GM19372 (cell line): ENCODE data around the gene CCNF.
A peak's percentile ranks its signal among the peaks of the same experiment; 100 is the strongest.
"Not testable (repeated sequence)": the region's sequence is repeated elsewhere in the genome, so short reads cannot be mapped to it uniquely, and the experiment has no call there.

Experiments
- ATAC-seq: cut with Tn5 transposase; IDR thresholded peaks from one replicate; pipeline ENCODE4 v1.9.1; 2021; ENCODE audit warnings: mild to moderate bottlenecking, low read depth, moderate library complexity; ENCODE audit not compliant: unreplicated experiment

The CCNF gene, protein sequence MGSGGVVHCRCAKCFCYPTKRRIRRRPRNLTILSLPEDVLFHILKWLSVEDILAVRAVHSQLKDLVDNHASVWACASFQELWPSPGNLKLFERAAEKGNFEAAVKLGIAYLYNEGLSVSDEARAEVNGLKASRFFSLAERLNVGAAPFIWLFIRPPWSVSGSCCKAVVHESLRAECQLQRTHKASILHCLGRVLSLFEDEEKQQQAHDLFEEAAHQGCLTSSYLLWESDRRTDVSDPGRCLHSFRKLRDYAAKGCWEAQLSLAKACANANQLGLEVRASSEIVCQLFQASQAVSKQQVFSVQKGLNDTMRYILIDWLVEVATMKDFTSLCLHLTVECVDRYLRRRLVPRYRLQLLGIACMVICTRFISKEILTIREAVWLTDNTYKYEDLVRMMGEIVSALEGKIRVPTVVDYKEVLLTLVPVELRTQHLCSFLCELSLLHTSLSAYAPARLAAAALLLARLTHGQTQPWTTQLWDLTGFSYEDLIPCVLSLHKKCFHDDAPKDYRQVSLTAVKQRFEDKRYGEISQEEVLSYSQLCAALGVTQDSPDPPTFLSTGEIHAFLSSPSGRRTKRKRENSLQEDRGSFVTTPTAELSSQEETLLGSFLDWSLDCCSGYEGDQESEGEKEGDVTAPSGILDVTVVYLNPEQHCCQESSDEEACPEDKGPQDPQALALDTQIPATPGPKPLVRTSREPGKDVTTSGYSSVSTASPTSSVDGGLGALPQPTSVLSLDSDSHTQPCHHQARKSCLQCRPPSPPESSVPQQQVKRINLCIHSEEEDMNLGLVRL

DNA sequence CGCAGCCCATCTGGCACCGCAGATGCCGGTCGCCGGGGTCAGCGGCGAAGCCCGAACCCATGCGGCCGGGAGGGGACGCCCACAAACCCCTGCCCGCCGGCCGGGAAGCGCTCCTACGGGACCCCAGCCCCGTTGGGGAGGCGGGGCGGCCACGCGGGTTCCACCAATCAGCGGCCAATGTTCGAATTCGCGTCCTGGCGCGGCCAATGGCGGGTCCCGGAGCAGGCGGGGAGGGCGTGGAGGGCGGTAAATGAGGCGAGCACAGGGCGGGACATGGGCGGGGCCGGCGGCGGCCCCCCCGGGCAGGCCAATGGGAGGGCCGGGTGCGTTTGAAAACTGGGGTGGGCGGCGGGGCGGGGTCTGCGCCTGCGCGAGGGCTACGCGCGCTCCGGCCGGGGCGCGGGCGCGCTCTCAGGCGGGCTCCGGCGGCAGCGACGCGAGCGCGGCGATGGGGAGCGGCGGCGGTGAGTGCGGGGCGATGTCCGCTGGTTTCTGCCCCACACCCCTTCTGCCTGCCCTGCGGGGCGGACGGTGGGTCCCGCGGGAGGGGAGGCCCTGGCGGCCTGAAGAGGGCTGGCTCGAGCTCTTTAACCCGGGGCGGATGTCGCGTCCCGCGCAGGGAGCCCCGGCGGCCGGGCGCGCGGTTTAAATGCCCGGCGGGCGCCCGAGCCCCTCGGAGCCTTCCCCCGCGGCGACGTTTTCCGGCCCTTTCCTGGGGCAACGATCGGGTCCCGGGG lies at the start of gene CCNF:
TSS of gene CCNF (plus strand) at position 414 of the 737 bp plus-strand sequence. CDS start at position 449, 35 bp downstream.
- ATAC-seq: peak; percentile 88

DNA sequence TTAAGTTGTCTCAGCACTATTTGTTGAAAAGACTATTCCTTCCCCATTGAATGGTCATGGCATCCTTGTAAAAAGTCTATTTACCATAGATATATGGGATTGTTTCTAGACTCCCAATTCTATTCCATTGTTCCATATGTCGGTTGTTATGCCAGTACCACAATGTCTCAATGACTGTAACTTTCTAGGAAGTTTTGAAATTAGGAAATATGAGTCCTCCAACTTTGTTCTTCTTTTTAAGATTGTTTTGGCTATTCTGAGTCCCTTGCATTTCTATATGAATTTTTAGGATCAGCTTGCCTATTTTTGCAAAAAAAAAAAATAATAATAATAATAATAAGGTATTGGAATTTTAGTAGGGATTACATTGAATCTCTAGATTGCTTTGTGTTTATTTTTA lies 45.7 kb upstream of the CCNF start:
- ATAC-seq: no peak

DNA sequence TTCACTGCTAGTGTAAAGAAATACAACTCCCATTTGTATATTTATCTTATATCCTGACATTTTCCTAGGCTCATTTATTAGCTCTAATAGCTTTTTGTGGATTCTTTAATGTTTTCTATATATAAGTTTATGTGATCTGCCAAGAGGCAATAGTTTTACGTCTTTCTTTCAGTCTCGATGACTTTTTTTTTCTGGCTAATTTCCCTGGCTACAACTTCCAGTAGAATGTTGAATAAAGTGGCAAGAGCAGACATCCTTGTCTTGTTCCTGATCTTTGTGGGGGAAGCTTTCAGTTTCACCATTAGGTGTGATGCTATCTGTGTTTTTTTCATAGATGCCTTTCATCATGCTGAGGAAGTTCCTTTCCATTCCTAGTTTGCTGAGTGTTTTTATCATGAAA lies 44.8 kb upstream of the CCNF start:
- no peak for ATAC-seq

DNA sequence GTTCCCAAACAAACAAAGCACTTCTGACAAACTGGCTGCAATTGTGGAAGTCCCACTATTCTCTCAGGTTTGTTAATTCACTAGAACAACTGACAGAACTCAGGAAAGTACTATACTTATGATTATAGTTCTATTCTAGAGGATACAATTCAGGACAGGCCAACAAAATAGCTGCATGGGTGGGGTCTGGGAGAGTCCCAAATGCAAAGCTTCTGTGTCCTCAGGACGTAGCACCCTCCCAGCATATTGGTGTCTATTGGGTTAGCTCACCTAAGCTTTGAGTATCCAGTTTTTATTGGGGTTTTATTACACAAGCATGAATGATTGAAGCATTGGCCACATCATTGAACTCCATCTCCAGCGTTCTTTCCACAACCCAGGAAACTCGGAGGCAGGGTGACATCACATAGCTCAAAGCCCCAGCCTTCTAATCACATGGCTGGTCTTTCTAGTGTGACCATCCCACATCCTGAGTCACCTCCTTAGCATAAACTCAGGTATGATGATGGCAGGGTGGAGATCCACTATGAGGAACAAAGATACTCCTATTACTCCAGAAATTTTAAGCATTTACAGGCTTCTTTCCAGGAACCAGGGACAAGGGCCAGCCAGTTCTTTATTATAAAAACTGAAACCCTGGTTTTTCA lies 43.9 kb upstream of the CCNF start:
- no peak for ATAC-seq

DNA sequence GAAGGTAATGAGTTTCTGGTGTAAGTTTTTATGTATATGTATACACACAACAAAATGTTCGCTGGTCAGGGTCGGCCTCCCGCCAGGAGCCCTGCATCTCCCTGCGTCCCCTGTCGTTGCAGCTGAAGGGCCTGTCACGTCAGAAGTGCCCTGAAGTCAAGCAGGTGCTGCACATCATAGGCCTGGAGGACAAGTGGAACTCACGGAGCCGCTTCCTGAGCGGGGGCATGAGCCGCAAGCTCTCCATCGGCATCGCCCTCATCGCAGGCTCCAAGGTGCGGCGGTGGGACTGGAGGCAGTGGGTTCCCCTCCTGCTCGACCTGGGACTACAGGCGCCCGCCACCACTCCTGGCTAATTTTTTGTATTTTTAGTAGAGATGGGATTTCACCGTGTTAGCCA lies 43.3 kb upstream of the CCNF start:
- ATAC-seq: not testable (repeated sequence)

GRCh38 chr16:2386990-2387389 lies 42.3 kb upstream of the CCNF start:
- no peak for ATAC-seq

GRCh38 chr16:2388139-2388874 lies 40.9 kb upstream of the CCNF start:
- ATAC-seq: no peak

GRCh38 chr16:2388875-2389433 lies 40.3 kb upstream of the CCNF start:
- no peak for ATAC-seq

DNA sequence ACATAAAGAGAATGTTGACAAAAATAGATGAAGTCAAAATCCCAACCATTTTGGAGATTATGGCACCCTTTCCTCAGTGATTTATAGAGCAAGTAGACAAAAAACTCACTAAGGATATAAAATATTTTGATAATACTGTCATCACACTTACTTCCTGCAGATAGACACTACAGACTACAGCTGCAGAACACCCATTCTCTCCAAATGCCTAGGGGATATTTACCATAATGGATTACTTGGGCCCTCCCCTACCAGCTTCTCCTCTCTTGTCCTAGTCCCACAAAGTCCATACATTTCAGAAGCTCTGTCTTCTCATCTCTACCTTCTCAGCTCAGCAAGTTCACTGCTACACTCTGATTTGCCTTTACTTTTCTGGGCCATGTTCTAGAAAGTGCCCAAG lies 37.2 kb upstream of the CCNF start:
- ATAC-seq: no peak

DNA sequence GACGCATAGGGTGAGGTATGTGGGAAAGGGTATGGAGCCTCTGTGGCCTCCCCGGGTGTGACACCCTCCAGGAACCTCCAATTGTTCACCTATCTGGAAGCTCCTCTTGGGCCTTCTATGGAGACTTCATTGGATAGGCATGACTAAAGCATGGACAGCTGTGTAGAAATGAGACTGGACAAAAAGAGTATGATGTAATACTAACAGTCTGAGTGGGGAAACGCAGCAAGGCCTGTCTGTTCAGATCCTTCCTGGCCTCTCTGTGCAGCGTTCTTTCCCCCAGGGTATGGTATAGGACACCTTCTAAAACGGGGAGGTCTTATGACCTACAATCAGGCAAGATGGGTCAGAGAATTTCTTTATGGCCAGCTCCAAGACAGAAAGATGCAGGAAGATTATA lies 30.7 kb upstream of the CCNF start:
- ATAC-seq: no peak

GRCh38 chr16:2404099-2404498 lies 25.1 kb upstream of the CCNF start:
- no peak for ATAC-seq

GRCh38 chr16:2415085-2415484 lies 14.2 kb upstream of the CCNF start:
- ATAC-seq: no peak

- ATAC-seq: no peak
Measured at GRCh38 chr16:2420035-2420434, 9.2 kb upstream of the CCNF start.

GRCh38 chr16:2422123-2422867 lies 7.0 kb upstream of the CCNF start:
- ATAC-seq: no peak

- ATAC-seq: no peak
Measured at GRCh38 chr16:2424061-2425007, 4.9 kb upstream of the CCNF start.

GRCh38 chr16:2425008-2425518 lies 4.2 kb upstream of the CCNF start:
- ATAC-seq: no peak

GRCh38 chr16:2425825-2426430 lies 3.3 kb upstream of the CCNF start:
- no peak for ATAC-seq
